ENCODE results near the gene NPTX1. TPM values are rescaled to one million over a fixed set of nuclear protein-coding genes. Genes with fewer than 3 reads are reported as not detected.

NPTX1 gene
- total and polyA plus RNA-seq, 3 donors from 2014 or later, result 1.7 to 3.8 (median 3.7) TPM

GRCh38 chr17:80443916-80444643 is 32.3 kb downstream of the NPTX1 start:
- intact Hi-C loops (cut with DNase I; ENCODE audit: low total_unique reads), result no loop called here
- H3K4me3 ChIP-seq, result no peak overlapping the region
- no peak for DNase-seq
- no peaks in the 10 kb centered on the region for H3K9me3 ChIP-seq
- no peaks in the 10 kb centered on the region for H3K36me3 ChIP-seq (ENCODE audit: low read depth, missing control alignments)
- TF ChIP-seq POLR2A (IDR thresholded peaks at IDR 0.05), result no peak
- TF ChIP-seq, protein P1, sequence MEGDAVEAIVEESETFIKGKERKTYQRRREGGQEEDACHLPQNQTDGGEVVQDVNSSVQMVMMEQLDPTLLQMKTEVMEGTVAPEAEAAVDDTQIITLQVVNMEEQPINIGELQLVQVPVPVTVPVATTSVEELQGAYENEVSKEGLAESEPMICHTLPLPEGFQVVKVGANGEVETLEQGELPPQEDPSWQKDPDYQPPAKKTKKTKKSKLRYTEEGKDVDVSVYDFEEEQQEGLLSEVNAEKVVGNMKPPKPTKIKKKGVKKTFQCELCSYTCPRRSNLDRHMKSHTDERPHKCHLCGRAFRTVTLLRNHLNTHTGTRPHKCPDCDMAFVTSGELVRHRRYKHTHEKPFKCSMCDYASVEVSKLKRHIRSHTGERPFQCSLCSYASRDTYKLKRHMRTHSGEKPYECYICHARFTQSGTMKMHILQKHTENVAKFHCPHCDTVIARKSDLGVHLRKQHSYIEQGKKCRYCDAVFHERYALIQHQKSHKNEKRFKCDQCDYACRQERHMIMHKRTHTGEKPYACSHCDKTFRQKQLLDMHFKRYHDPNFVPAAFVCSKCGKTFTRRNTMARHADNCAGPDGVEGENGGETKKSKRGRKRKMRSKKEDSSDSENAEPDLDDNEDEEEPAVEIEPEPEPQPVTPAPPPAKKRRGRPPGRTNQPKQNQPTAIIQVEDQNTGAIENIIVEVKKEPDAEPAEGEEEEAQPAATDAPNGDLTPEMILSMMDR (IDR thresholded peaks at IDR 0.05), result no peak
- H3K4me1 ChIP-seq, result no peaks in the 10 kb centered on the region
- 69 to 76% methylated on average over 15 to 29 of the region's 31 CpGs for WGBS, 2 donors
- no peaks in the 10 kb centered on the region for H3K27me3 ChIP-seq
- H3K27ac ChIP-seq, result no peak overlapping the region

DNA sequence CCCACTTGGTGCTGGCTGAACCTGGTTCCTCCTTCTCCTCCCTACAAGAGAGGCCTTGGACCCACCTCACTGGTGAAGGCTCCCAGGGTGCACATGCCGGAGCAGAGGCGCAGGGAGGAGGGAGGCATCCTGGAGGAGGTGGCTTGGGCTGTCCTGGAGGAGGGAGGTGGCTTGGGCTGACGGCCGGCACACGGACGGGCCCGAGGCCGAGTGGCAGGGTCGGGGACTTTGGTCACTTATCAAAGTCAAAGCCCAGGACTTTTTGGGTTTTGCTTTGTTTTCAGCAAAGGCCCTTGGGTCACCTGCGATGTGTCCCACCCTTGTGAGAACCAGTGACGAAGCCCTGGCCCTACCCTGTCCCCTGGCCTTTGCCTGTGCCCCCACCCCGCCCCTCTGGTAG is 32.9 kb downstream of the NPTX1 start:
- Histone ChIP-seq H3K27me3 (no peaks in the 10 kb centered on the region), H3K9me3 (no peaks in the 10 kb centered on the region), H3K4me3 (no peak overlapping the region), H3K4me1 (no peaks in the 10 kb centered on the region), H3K36me3 (ENCODE audit: low read depth, missing control alignments) (no peaks in the 10 kb centered on the region), H3K27ac (no peak overlapping the region)
- WGBS, 2 donors, result 77 to 90% methylated on average over 2 to 12 of the region's 12 CpGs
- no peak for DNase-seq
- intact Hi-C loops (cut with DNase I; ENCODE audit: low total_unique reads), result no loop called here
- TF ChIP-seq, protein P1 (IDR thresholded peaks at IDR 0.05), result no peak
- no peak for TF ChIP-seq POLR2A (IDR thresholded peaks at IDR 0.05)

DNA sequence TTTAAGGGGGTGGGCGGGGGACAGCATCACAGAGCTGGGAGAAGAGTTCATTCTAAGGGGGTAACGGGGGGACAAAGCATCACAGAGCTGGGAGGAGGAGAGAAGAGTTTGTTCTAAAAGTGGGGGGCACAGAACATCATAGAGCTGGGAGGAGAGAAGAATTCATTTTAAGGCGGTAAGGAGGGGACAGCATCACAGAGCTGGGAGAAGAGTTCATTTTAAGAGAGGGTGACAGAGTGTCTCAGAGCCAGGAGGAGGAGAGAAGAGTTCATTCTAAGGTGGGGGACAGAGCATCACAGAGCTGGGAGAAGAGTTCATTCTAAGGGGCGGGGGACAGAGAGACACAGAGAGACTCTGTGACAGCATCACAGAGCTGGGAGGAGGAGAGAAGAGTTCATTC is 33.6 kb downstream of the NPTX1 start:
- DNase-seq, result no peak
- TF ChIP-seq POLR2A (IDR thresholded peaks at IDR 0.05), result no peak
- TF ChIP-seq, protein P1 (IDR thresholded peaks at IDR 0.05), result no peak
- Histone ChIP-seq H3K36me3 (ENCODE audit: low read depth, missing control alignments) (no peaks in the 10 kb centered on the region), H3K4me1 (no peaks in the 10 kb centered on the region), H3K27ac (no peak overlapping the region), H3K9me3 (no peaks in the 10 kb centered on the region), H3K27me3 (no peaks in the 10 kb centered on the region), H3K4me3 (no peak overlapping the region)
- intact Hi-C loops (cut with DNase I; ENCODE audit: low total_unique reads), result no loop called here
- 88 to 92% methylated on average over 4 of the region's 4 CpGs for WGBS, 2 donors

DNA sequence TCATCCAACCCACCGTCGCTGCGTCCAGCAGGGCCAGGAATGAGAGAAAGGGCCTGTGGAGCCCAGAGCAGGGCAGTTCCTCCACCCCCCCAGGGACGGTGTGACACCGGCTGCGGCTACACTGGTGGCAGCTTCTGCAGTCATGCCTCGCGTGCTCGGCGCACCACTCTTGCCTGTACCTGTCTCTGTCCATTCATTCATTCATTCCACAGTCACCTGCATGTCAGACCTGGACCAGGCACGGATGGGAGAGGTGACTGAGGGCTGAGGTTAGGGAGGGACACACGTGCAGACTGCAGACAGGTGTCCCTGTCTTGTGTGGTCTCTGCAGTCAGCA is 34.1 kb downstream of the NPTX1 start:
- H3K4me1 ChIP-seq, result no peaks in the 10 kb centered on the region
- H3K27me3 ChIP-seq, result no peaks in the 10 kb centered on the region
- TF ChIP-seq, protein P1 (IDR thresholded peaks at IDR 0.05), result no peak
- no peak for TF ChIP-seq POLR2A (IDR thresholded peaks at IDR 0.05)
- WGBS, 2 donors, result 90 to 92% methylated on average over 6 to 12 of the region's 12 CpGs
- H3K4me3 ChIP-seq, result no peak overlapping the region
- no peaks in the 10 kb centered on the region for H3K9me3 ChIP-seq
- H3K27ac ChIP-seq, result no peak overlapping the region
- no peak for DNase-seq
- no peaks in the 10 kb centered on the region for H3K36me3 ChIP-seq (ENCODE audit: low read depth, missing control alignments)
- intact Hi-C loops (cut with DNase I; ENCODE audit: low total_unique reads), result no loop called here
